NCI-H524 (cell line): ENCODE data around the gene FANCC.
A peak's percentile ranks its signal among the peaks of the same experiment; 100 is the strongest.
"Not testable (repeated sequence)": the region's sequence is repeated elsewhere in the genome, so short reads cannot be mapped to it uniquely, and the experiment has no call there.

Experiments used
- DNase-seq, 2 experiments: peaks; one replicate each; lab custom pipeline; 2025; lab: John Stamatoyannopoulos, UW

The FANCC gene

DNA sequence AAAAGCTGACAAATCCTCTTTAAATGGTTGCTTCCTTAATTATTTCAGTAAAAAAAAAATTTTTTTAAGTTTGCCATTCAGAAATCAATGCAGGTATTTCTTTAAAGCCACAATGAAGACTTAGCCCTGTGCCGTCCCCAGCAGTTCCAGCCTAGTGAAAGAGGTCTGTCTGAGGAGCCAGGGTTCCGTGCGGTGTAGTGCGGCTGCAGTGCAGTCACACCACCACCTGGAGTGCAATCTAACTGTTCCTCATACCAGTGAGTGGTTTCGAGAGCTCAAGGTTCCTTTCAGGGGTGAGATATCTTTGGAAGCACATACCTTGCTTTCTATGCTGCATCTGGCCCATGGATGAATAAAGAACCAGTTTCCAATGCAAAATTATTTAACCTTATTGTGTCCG, 87.5 kb downstream of the FANCC start:
- DNase-seq: no peak

DNA sequence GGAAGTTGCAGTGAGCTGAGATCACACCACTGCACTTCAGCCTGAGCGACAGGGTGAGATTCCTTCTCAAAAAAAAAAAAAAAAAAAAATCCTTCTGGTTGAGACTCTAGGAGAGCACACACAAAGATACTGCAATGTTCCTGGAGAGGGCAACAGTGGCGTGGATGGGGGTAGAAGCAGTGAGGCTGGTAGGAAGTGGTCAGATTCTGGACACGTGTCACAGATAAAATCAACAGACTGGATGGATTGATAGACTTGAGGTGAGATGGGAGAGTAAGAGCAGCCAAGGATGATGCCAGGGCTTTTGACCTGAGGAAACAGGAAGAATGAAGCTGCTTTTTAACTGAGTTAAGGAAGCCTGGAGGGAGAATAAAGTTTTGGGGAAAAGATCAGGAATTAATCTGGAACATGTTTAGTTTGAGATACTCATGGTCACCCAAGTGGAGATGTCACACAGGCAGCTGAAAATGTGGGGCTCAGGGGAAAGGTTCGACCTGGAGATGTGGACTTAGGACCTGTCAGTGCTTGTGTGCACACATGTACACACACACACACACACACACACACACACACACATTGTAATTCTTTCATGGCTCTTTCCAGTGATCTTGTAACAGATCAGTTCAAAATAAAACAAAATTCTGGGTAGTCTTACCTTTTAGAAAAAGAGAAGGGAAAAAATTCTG, 88.1 kb downstream of the FANCC start:
- DNase-seq: no peak

DNA sequence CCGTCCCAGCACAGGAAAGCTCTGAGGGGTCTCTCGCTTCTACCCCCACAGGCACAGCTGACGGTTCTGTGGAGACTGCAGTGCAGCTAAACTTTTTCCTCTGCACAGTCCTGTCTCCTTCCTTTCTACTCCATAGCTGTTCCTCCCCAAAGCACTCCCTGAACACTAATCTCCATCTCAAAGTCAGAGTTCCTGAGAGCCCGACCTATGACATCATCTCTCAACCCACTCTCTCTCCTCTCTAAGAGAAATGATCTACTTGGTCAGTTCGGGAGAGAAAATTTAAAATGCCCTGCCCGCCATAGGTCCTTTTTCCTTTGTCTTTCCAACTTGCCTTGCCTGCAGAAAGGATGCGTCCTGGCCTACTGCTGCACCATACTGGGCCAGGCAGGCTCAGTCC, 90.6 kb downstream of the FANCC start:
- no peak for DNase-seq

- DNase-seq: no peak
Observed at GRCh38 chr9:95225726-95226106, 91.8 kb downstream of the FANCC start.

DNA sequence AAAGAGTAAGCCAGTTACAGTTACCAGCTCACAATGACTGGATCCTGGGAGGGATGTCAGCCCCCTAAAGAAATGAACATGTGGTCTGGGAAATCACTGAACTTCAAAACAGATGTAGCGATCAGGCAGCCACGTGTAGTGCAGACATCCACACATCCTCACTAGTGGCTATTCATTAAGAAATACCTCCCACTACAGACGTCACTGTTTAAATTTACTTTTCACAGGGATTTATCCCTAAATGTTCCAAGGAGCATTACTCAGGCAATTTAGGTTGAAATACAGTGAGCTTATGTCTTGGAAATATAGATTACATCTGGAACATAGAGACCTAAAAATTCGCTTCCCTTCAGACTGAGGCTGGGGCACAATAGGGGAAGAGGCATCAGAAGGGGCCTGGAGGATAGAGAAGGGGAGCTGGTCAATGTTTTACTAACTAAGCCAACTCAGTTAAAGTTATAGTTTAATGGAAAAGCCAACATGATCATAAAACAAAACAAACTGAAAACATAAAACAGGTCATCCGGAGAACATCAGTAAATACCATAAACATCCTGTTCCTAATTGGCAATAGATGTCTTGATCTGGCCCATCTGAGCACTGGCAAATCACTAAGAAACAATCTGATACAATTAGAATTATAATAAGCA, 92.3 kb downstream of the FANCC start:
- peak in 1 of 2 experiments; percentile 9 for DNase-seq

GRCh38 chr9:95224376-95225019, 93.0 kb downstream of the FANCC start:
- DNase-seq: no peak

GRCh38 chr9:95220352-95220751, 97.2 kb downstream of the FANCC start:
- not testable (repeated sequence) for DNase-seq

DNA sequence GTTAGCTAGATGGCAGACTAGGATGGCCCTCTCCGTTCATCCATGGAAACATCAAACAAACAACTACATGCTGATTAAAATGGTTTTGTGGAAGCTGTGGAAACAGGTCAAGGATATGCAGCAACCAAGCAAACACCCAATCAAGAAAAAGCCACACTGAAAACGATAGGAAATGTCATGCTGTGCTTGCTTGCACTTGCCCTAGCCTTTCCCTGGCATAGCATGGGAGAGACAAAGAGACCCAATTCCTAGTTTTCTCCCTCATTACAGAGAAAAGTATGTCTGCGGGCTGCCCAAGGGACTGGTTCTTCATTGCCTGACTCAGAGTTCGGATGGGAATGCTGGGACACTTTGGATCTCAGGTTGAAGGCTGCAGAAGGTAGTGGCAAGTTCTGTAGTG, 98.7 kb downstream of the FANCC start:
- DNase-seq: no peak

- no peak for DNase-seq
Observed at GRCh38 chr9:95217936-95218335, 99.6 kb downstream of the FANCC start.

DNA sequence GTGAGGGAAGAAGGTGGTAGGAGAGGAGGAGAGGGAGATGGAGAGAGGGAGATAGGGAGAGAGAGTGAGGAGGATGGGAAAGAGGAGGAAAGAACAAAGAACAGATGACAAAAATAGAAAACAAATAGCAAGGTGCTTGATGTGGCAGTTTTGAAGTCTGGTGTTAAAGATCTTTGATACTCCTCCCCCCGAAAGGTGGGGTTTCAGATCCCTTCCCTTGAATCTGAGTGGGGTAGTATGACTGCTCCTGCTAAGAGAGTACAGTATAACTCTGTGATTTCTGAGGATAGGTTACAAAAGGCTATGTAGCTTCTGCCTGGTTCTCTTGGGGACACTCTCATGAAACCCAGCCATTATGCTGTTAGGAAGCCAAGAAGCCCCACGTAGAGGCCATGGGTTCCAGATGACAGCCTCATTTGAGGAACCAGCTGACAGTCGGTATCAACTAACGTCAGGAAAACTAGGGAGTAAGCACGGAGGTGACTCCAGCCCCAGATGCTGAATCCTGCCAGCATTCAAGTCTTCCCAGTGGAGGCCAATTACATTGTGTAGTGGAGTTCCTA, 102.1 kb downstream of the FANCC start:
- no peak for DNase-seq

DNA sequence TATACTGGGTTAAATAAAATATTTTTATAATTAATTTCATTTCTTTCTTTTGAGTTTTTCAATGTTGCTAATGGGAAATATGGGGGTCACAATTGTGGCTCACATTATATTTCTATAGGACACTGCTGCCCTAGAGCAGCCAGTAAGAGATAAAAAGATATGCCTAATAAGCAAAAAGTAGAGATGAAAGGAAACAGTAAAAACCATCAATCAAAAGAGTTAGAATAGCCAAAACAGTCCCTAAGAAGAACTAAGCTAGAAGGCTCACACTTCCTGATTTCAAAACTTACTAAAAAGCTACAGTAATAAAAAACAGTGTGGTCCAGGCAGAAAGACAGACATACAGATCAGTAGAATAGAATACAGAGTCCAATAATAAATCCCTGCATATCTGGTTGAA, 104.4 kb downstream of the FANCC start:
- no peak for DNase-seq

GRCh38 chr9:95211028-95211427, 106.5 kb downstream of the FANCC start:
- DNase-seq: no peak

DNA sequence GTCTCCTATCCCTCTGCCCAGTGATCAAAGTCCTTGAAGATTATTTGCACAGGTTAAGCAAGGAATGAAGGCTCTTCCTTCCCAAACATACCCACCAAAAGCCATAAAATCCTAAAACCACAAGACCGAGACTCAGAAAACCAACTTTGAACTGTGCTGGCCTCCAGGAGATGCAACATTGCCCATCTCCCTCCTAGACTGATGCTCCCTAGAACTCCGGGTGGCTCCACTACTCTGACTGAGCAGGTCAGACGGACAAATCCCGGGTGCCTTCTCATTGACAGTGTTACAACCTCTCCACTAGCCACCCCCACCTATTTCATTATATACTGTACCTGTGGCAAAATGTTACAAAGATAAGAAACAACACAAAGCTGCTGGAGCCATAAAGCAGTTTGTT, 110.1 kb downstream of the FANCC start:
- DNase-seq: peak in 1 of 2 experiments; percentile 41

DNA sequence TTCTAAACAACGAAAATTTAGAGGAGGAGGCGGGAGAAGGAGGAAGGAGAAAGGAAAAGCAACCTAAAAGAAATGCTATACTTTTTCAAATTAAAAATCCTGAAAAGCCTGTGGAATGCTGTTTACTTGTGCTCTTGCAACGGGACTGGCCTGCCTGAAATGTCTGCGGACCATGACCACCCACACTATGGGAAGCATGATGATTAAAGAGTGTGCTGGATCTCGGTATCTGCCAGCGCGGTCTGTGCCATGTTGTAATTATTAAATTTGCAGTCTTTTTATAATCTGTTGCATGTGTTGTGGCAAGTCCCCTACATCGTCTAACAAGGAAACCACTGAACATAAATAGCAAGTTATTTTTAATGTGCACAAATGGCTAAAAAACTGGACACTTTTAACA, 111.4 kb downstream of the FANCC start:
- peak in 1 of 2 experiments; percentile 48 for DNase-seq

DNA sequence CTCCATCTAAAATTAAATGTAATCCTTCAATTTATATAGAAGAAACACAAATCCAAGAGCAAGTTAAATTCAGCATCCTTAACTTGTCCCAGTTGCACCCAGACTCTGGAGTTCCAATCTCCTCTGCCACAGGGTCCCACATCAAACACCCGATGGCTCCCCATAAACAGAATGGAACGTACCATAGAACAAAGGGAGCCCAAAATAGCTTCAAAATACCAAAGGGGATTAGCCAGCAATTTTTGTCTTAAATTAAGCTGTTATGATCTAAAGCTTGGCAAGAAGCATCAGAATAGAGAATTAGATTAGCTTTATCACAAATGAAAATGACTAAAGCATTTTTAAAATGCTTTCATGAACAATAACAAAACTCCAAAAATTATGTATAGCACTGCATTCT, 112.8 kb downstream of the FANCC start:
- peak in 1 of 2 experiments; percentile 16 for DNase-seq

GRCh38 chr9:95204310-95204709, 113.2 kb downstream of the FANCC start:
- DNase-seq: no peak

DNA sequence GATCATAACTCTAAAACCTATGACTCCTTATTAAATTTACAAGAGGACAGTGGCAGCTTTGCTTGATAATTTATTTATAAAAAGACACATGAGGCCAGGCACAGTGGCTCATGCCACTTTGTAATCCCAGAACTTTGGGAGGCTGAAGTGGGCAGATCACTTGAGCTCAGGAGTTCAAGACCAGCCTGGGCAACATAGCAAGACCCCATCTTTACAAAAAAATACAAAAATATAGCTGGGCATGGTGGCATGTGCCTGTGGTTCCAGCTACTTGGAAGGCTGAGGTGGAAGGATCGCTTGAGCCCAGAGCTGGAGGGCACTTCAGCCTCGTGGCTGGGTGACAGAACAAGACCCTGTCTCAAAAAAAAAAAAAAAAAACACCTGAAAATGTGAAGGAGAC, 114.5 kb downstream of the FANCC start:
- DNase-seq: not testable (repeated sequence)

GRCh38 chr9:95202076-95202681, 115.3 kb downstream of the FANCC start:
- DNase-seq: no peak

- DNase-seq: no peak
Observed at GRCh38 chr9:95201206-95201605, 116.3 kb downstream of the FANCC start.

GRCh38 chr9:95197692-95198271, 119.7 kb downstream of the FANCC start:
- no peak for DNase-seq

- no peak for DNase-seq
Observed at GRCh38 chr9:95193480-95193879, 124.0 kb downstream of the FANCC start.

GRCh38 chr9:95193067-95193466, 124.4 kb downstream of the FANCC start:
- DNase-seq: no peak
